H9 (cell line): ENCODE results near the gene PGS1. TPM values are rescaled to one million over a fixed set of nuclear protein-coding genes. Genes with fewer than 3 reads are reported as not detected.

ENCODE experiments used
- DNase-seq: peaks from one replicate; pipeline ENCODE4 v3.0.0-alpha.2; 2017
- H2AFZ ChIP-seq: one replicate; pipeline ENCODE4 v1.6.1; 2013; ENCODE audit warnings: mild to moderate bottlenecking, low read length, control low read depth, moderate library complexity
- H2AK5ac ChIP-seq: 2 replicates; pipeline ENCODE4 v1.6.1; 2013; ENCODE audit warnings: low read length, control low read depth, mixed read lengths; ENCODE audit not compliant: insufficient read length
- H2BK120ac ChIP-seq: one replicate; pipeline ENCODE4 v1.6.1; 2013; ENCODE audit warnings: low read depth, mild to moderate bottlenecking, low read length, control low read depth, inconsistent platforms; ENCODE audit not compliant: poor library complexity, severe bottlenecking
- H2BK12ac ChIP-seq: 2 replicates; pipeline ENCODE4 v1.6.1; 2013; ENCODE audit warnings: low read length, control low read depth, mixed read lengths, low read depth; ENCODE audit not compliant: insufficient read length
- H2BK15ac ChIP-seq: 2 replicates; pipeline ENCODE4 v1.6.1; 2013; ENCODE audit warnings: low read depth, low read length, control low read depth
- H2BK20ac ChIP-seq: one replicate; pipeline ENCODE4 v1.6.1; 2013; ENCODE audit warnings: low read depth, mild to moderate bottlenecking, low read length, control low read depth, inconsistent platforms; ENCODE audit not compliant: poor library complexity, severe bottlenecking
- H2BK5ac ChIP-seq: 2 replicates; pipeline ENCODE4 v1.6.1; 2013; ENCODE audit warnings: low read length, control low read depth, mixed read lengths; ENCODE audit not compliant: insufficient read length
- H3K14ac ChIP-seq: 2 replicates; pipeline ENCODE4 v1.6.1; 2013; ENCODE audit warnings: low read length, control low read depth; ENCODE audit not compliant: insufficient read depth
- H3K18ac ChIP-seq: 2 replicates; pipeline ENCODE4 v1.6.1; 2013; ENCODE audit warnings: low read depth, mild to moderate bottlenecking, mixed read lengths, low read length, control low read depth; ENCODE audit not compliant: insufficient read length
- H3K23ac ChIP-seq: 2 replicates; pipeline ENCODE4 v1.6.1; 2013; ENCODE audit warnings: low read length, control low read depth, mixed read lengths, low read depth; ENCODE audit not compliant: insufficient read length
- H3K23me2 ChIP-seq: 2 replicates; pipeline ENCODE4 v1.6.1; 2013; ENCODE audit warnings: low read depth, mild to moderate bottlenecking, mixed read lengths, low read length, control low read depth; ENCODE audit not compliant: insufficient read length, poor library complexity, severe bottlenecking
- H3K27ac ChIP-seq: 2 replicates; pipeline ENCODE4 v1.5.1; 2013; ENCODE audit warnings: low read length, control low read depth, mixed read lengths, low read depth; ENCODE audit not compliant: insufficient read length
- H3K27me3 ChIP-seq: 2 replicates; pipeline ENCODE4 v1.6.1; 2013; ENCODE audit warnings: low read length, control low read depth, inconsistent platforms; ENCODE audit not compliant: insufficient read depth
- H3K4ac ChIP-seq: 2 replicates; pipeline ENCODE4 v1.6.1; 2013; ENCODE audit warnings: low read depth, mild to moderate bottlenecking, control low read depth, inconsistent platforms, low read length, moderate library complexity
- H3K4me1 ChIP-seq: 2 replicates; pipeline ENCODE4 v1.6.1; 2013; ENCODE audit warnings: low read length, control low read depth, inconsistent platforms; ENCODE audit not compliant: insufficient read depth
- H3K4me2 ChIP-seq: 2 replicates; pipeline ENCODE4 v1.6.1; 2013; ENCODE audit warnings: low read length, control low read depth, mixed read lengths; ENCODE audit not compliant: insufficient read length, insufficient read depth
- H3K56ac ChIP-seq: 2 replicates; pipeline ENCODE4 v1.6.1; 2013; ENCODE audit warnings: low read depth, mild to moderate bottlenecking, mixed read lengths, low read length, control low read depth; ENCODE audit not compliant: insufficient read length
- H3K79me1 ChIP-seq: 2 replicates; pipeline ENCODE4 v1.6.1; 2013; ENCODE audit warnings: low read depth, mild to moderate bottlenecking, moderate library complexity, low read length, control low read depth, inconsistent platforms; ENCODE audit not compliant: insufficient read depth, poor library complexity, severe bottlenecking
- H3K79me2 ChIP-seq: 2 replicates; pipeline ENCODE4 v1.6.1; 2013; ENCODE audit warnings: low read length, control low read depth, inconsistent platforms; ENCODE audit not compliant: insufficient read depth
- H3K9ac ChIP-seq: 2 replicates; pipeline ENCODE4 v1.6.1; 2013; ENCODE audit warnings: low read length, control low read depth, mixed read lengths; ENCODE audit not compliant: insufficient read length; ENCODE audit errors: extremely low read depth
- H3K9me3 ChIP-seq: one replicate; pipeline ENCODE4 v1.6.1; 2013; ENCODE audit warnings: low read depth, low read length, inconsistent platforms; ENCODE audit not compliant: control insufficient read depth
- H3T11ph ChIP-seq: one replicate; pipeline ENCODE4 v1.6.1; 2013; ENCODE audit warnings: mild to moderate bottlenecking, low read length, control low read depth, inconsistent platforms
- H4K20me1 ChIP-seq: one replicate; pipeline ENCODE4 v1.6.1; 2013; ENCODE audit not compliant: control insufficient read depth, insufficient read length, insufficient read depth
- H4K5ac ChIP-seq: 2 replicates; pipeline ENCODE4 v1.6.1; 2013; ENCODE audit warnings: low read depth, mild to moderate bottlenecking, mixed read lengths, low read length, control low read depth; ENCODE audit not compliant: insufficient read length
- H4K8ac ChIP-seq: replicated peaks from 2 replicates; pipeline ENCODE4 v1.6.1; 2013; ENCODE audit warnings: low read length, control low read depth, mixed read lengths, low read depth; ENCODE audit not compliant: insufficient read length
- H4K91ac ChIP-seq: 2 replicates; pipeline ENCODE4 v1.6.1; 2013; ENCODE audit warnings: low read depth, mild to moderate bottlenecking, moderate library complexity, mixed read lengths, low read length, control low read depth; ENCODE audit not compliant: insufficient read length
- H3K27ac Mint-ChIP-seq, 3 experiments: 2 replicates in 2 of 3; 3 replicates in 1 of 3; pipeline ENCODE4 v1.8.0; 2020 to 2021; ENCODE audit warnings: mixed read lengths in 3 of 3, mild to moderate bottlenecking in 1 of 3, moderate library complexity in 1 of 3
- H3K27me3 Mint-ChIP-seq: 2 replicates; pipeline ENCODE4 v1.8.0; 2021; ENCODE audit warnings: low read depth, mild to moderate bottlenecking, moderate library complexity, mixed read lengths
- H3K36me3 Mint-ChIP-seq, 3 experiments: 2 replicates in 2 of 3; 3 replicates in 1 of 3; pipeline ENCODE4 v1.8.0; 2020 to 2021; ENCODE audit warnings: low read depth in 3 of 3, mixed read lengths in 3 of 3; ENCODE audit not compliant: insufficient read depth in 1 of 3
- H3K4me1 Mint-ChIP-seq, 2 experiments: 2 replicates each; pipeline ENCODE4 v1.8.0; 2020; ENCODE audit warnings: mixed read lengths in 2 of 2
- H3K4me3 Mint-ChIP-seq, 2 experiments: 2 replicates in 1 of 2; 3 replicates in 1 of 2; pipeline ENCODE4 v1.8.0; 2020 to 2021; ENCODE audit warnings: mild to moderate bottlenecking in 2 of 2, mixed read lengths in 2 of 2, moderate library complexity in 1 of 2
- H3K9me3 Mint-ChIP-seq, 2 experiments: 2 replicates in 1 of 2; 3 replicates in 1 of 2; pipeline ENCODE4 v1.8.0; 2020; ENCODE audit warnings: mild to moderate bottlenecking in 2 of 2, mixed read lengths in 2 of 2, moderate library complexity in 1 of 2
- WGBS: extraction: QIAGEN DNeasy Blood & Tissue Kit; methylation state at CpG from one replicate; pipeline ENCODE4 v1.1.7; 2013; ENCODE audit warnings: missing lambda C conversion rate, low lambda C conversion rate, mixed read lengths; ENCODE audit not compliant: insufficient read length; ENCODE audit errors: extremely low coverage; 5-methylcytosine and 5-hydroxymethylcytosine counted together
- total RNA-seq: library from RNA; stranded (reverse); gene quantifications from 2 replicates; pipeline ENCODE4 v1.2.1, GENCODE V29; 2021
- TF ChIP-seq, protein P1 (sequence below): fragments of 200-600 bp; sonication (generic); conservative IDR thresholded peaks from 3 replicates; pipeline ENCODE4 v1.8.0; 2021; ENCODE audit warnings: antibody characterized with exemption, mild to moderate bottlenecking

Gene PGS1
- total RNA-seq, 1 experiment from 2014 or later: 45.7 TPM

DNA sequence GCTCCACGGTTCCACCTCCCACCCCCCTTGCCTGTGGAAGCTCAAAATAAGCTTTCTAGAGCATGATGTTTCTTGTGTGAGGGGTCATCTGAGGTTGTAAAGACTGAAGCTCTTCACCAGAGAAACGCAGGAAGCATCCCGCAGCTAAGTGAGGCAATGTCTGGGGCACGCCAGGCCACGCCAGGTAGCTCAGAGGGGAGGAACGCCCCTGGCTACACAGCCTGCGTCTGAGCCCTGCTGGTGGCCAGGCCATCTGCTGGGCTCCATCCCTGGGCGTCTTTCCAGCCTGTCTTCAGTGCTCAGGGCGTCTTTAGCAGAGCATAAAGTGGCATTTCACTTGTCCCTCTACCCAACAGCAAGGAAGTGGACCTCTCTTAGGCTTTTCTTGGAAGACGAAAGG lies 33.8 kb upstream of the PGS1 start:
- TF ChIP-seq, protein P1, sequence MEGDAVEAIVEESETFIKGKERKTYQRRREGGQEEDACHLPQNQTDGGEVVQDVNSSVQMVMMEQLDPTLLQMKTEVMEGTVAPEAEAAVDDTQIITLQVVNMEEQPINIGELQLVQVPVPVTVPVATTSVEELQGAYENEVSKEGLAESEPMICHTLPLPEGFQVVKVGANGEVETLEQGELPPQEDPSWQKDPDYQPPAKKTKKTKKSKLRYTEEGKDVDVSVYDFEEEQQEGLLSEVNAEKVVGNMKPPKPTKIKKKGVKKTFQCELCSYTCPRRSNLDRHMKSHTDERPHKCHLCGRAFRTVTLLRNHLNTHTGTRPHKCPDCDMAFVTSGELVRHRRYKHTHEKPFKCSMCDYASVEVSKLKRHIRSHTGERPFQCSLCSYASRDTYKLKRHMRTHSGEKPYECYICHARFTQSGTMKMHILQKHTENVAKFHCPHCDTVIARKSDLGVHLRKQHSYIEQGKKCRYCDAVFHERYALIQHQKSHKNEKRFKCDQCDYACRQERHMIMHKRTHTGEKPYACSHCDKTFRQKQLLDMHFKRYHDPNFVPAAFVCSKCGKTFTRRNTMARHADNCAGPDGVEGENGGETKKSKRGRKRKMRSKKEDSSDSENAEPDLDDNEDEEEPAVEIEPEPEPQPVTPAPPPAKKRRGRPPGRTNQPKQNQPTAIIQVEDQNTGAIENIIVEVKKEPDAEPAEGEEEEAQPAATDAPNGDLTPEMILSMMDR: no peak

More for the DNA sequence above, 33.8 kb upstream of the PGS1 start:
- Histone ChIP-seq H3K27ac (no peak overlapping the region), H3T11ph (no peak overlapping the region), H2AFZ (no peak overlapping the region), H3K4me1 (no peaks in the 10 kb centered on the region; the same call in 1 of the 2 replicates), H2BK120ac (no peak overlapping the region), H4K91ac (no peak overlapping the region), H2BK15ac (no peak overlapping the region), H2BK12ac (no peak overlapping the region), H2BK5ac (no peak overlapping the region), H3K14ac (no peak overlapping the region), H3K9me3 (no peaks in the 10 kb centered on the region), H3K4me2 (no peak overlapping the region), H2BK20ac (no peak overlapping the region), H3K27me3 (no peaks in the 10 kb centered on the region), H3K79me2 (no peaks in the 10 kb centered on the region), H3K56ac (no peak overlapping the region), H3K23me2 (no peaks in the 10 kb centered on the region), H3K4ac (no peak overlapping the region), H4K8ac (no peak overlapping the region), H3K9ac (no peak overlapping the region), H4K5ac (no peak overlapping the region), H3K18ac (no peak overlapping the region), H4K20me1 (no peaks in the 10 kb centered on the region), H3K23ac (no peak overlapping the region), H2AK5ac (no peak overlapping the region), H3K79me1 (no peaks in the 10 kb centered on the region)
- DNase-seq: peak; percentile 28
- no CpG with 5 or more reads among the region's 10 CpGs for WGBS
- Mint-ChIP-seq H3K27ac (no peak overlapping the region), H3K36me3 (no peaks in the 10 kb centered on the region), H3K4me1 (peaks cover 8 to 15% of the 10 kb centered on the region in 2 experiments), H3K4me3 (no peak overlapping the region), H3K27me3 (peaks cover 54% of the 10 kb centered on the region), H3K9me3 (no peaks in the 10 kb centered on the region)
